ENCODE results near the gene STS. TPM values are rescaled to one million over a fixed set of nuclear protein-coding genes. Genes with fewer than 3 reads are reported as not detected.

Gene STS
- total and polyA plus RNA-seq, 2 experiments from 2014 or later, result 0.44 to 1.7 TPM

DNA sequence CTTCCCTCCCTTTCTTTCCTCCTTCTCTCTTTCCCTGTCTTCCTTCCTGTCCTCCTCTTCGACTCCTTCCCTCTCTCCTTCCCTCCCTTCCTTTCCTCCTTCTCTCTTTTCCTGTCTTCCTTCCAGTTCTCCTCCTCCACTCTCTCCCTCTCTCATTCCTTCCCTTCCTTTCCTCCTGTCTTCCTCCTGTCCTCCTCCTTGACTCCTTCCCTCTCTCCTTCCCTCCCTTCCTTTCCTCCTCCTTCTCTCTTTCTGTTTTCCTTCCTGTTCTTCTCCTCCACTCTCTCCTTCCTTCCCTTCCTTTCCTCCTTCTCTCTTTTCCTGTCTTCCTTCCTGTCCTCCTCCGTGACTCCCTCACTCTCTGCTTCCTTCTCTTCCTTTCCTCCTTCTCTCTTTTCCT, 5.7 kb downstream of the STS start:
- H3K36me3 Mint-ChIP-seq (ENCODE audit: low read depth), result no peaks in the 10 kb centered on the region
- H3K27me3 ChIP-seq (ENCODE audit: insufficient read depth), result no peaks in the 10 kb centered on the region
- H2AFZ ChIP-seq, result no peak overlapping the region
- TF ChIP-seq EZH2 (IDR thresholded peaks at IDR 0.05; ENCODE audit: low read depth, unreplicated experiment) (no peak), STAT1 (IDR thresholded peaks at IDR 0.05; ENCODE audit: unreplicated experiment) (no peak), ZNF114 (CRISPR knock-in tag; IDR thresholded peaks at IDR 0.05) (no peak), EZH2phosphoT487 (IDR thresholded peaks at IDR 0.05; ENCODE audit: unreplicated experiment) (no peak), CREB1 (CRISPR knock-in tag; IDR thresholded peaks at IDR 0.05; ENCODE audit: low read depth) (no peak), JUNB (IDR thresholded peaks at IDR 0.05; ENCODE audit: unreplicated experiment) (no peak), ZNF331 (CRISPR knock-in tag; IDR thresholded peaks at IDR 0.05; ENCODE audit: low read depth) (no peak), POLR2AphosphoS5 (IDR thresholded peaks at IDR 0.05; ENCODE audit: low read depth) (no peak), NANOG (IDR thresholded peaks at IDR 0.05; ENCODE audit: borderline replicate concordance) (no peak)
- TF ChIP-seq, protein P1, sequence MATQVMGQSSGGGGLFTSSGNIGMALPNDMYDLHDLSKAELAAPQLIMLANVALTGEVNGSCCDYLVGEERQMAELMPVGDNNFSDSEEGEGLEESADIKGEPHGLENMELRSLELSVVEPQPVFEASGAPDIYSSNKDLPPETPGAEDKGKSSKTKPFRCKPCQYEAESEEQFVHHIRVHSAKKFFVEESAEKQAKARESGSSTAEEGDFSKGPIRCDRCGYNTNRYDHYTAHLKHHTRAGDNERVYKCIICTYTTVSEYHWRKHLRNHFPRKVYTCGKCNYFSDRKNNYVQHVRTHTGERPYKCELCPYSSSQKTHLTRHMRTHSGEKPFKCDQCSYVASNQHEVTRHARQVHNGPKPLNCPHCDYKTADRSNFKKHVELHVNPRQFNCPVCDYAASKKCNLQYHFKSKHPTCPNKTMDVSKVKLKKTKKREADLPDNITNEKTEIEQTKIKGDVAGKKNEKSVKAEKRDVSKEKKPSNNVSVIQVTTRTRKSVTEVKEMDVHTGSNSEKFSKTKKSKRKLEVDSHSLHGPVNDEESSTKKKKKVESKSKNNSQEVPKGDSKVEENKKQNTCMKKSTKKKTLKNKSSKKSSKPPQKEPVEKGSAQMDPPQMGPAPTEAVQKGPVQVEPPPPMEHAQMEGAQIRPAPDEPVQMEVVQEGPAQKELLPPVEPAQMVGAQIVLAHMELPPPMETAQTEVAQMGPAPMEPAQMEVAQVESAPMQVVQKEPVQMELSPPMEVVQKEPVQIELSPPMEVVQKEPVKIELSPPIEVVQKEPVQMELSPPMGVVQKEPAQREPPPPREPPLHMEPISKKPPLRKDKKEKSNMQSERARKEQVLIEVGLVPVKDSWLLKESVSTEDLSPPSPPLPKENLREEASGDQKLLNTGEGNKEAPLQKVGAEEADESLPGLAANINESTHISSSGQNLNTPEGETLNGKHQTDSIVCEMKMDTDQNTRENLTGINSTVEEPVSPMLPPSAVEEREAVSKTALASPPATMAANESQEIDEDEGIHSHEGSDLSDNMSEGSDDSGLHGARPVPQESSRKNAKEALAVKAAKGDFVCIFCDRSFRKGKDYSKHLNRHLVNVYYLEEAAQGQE (IDR thresholded peaks at IDR 0.05; ENCODE audit: unreplicated experiment), result no peak
- TF ChIP-seq, protein P2, sequence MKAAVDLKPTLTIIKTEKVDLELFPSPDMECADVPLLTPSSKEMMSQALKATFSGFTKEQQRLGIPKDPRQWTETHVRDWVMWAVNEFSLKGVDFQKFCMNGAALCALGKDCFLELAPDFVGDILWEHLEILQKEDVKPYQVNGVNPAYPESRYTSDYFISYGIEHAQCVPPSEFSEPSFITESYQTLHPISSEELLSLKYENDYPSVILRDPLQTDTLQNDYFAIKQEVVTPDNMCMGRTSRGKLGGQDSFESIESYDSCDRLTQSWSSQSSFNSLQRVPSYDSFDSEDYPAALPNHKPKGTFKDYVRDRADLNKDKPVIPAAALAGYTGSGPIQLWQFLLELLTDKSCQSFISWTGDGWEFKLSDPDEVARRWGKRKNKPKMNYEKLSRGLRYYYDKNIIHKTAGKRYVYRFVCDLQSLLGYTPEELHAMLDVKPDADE (IDR thresholded peaks at IDR 0.05), result no peak
- TF ChIP-seq, protein P3, sequence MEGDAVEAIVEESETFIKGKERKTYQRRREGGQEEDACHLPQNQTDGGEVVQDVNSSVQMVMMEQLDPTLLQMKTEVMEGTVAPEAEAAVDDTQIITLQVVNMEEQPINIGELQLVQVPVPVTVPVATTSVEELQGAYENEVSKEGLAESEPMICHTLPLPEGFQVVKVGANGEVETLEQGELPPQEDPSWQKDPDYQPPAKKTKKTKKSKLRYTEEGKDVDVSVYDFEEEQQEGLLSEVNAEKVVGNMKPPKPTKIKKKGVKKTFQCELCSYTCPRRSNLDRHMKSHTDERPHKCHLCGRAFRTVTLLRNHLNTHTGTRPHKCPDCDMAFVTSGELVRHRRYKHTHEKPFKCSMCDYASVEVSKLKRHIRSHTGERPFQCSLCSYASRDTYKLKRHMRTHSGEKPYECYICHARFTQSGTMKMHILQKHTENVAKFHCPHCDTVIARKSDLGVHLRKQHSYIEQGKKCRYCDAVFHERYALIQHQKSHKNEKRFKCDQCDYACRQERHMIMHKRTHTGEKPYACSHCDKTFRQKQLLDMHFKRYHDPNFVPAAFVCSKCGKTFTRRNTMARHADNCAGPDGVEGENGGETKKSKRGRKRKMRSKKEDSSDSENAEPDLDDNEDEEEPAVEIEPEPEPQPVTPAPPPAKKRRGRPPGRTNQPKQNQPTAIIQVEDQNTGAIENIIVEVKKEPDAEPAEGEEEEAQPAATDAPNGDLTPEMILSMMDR (conservative IDR thresholded peaks at IDR 0.05; ENCODE audit: low read depth in 2 of 2), result no peak
- TF ChIP-seq, protein P4, sequence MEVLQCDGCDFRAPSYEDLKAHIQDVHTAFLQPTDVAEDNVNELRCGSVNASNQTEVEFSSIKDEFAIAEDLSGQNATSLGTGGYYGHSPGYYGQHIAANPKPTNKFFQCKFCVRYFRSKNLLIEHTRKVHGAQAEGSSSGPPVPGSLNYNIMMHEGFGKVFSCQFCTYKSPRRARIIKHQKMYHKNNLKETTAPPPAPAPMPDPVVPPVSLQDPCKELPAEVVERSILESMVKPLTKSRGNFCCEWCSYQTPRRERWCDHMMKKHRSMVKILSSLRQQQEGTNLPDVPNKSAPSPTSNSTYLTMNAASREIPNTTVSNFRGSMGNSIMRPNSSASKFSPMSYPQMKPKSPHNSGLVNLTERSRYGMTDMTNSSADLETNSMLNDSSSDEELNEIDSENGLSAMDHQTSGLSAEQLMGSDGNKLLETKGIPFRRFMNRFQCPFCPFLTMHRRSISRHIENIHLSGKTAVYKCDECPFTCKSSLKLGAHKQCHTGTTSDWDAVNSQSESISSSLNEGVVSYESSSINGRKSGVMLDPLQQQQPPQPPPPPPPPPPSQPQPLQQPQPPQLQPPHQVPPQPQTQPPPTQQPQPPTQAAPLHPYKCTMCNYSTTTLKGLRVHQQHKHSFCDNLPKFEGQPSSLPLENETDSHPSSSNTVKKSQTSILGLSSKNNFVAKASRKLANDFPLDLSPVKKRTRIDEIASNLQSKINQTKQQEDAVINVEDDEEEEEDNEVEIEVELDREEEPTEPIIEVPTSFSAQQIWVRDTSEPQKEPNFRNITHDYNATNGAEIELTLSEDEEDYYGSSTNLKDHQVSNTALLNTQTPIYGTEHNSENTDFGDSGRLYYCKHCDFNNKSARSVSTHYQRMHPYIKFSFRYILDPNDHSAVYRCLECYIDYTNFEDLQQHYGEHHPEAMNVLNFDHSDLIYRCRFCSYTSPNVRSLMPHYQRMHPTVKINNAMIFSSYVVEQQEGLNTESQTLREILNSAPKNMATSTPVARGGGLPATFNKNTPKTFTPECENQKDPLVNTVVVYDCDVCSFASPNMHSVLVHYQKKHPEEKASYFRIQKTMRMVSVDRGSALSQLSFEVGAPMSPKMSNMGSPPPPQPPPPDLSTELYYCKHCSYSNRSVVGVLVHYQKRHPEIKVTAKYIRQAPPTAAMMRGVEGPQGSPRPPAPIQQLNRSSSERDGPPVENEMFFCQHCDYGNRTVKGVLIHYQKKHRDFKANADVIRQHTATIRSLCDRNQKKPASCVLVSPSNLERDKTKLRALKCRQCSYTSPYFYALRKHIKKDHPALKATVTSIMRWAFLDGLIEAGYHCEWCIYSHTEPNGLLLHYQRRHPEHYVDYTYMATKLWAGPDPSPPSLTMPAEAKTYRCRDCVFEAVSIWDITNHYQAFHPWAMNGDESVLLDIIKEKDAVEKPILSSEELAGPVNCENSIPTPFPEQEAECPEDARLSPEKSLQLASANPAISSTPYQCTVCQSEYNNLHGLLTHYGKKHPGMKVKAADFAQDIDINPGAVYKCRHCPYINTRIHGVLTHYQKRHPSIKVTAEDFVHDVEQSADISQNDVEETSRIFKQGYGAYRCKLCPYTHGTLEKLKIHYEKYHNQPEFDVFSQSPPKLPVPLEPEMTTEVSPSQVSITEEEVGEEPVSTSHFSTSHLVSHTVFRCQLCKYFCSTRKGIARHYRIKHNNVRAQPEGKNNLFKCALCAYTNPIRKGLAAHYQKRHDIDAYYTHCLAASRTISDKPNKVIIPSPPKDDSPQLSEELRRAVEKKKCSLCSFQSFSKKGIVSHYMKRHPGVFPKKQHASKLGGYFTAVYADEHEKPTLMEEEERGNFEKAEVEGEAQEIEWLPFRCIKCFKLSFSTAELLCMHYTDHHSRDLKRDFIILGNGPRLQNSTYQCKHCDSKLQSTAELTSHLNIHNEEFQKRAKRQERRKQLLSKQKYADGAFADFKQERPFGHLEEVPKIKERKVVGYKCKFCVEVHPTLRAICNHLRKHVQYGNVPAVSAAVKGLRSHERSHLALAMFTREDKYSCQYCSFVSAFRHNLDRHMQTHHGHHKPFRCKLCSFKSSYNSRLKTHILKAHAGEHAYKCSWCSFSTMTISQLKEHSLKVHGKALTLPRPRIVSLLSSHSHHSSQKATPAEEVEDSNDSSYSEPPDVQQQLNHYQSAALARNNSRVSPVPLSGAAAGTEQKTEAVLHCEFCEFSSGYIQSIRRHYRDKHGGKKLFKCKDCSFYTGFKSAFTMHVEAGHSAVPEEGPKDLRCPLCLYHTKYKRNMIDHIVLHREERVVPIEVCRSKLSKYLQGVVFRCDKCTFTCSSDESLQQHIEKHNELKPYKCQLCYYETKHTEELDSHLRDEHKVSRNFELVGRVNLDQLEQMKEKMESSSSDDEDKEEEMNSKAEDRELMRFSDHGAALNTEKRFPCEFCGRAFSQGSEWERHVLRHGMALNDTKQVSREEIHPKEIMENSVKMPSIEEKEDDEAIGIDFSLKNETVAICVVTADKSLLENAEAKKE (CRISPR knock-in tag; IDR thresholded peaks at IDR 0.05), result no peak
- no peak overlapping the region for H3K4me3 ChIP-seq
- peaks cover 5% of the 10 kb centered on the region for H3K27me3 Mint-ChIP-seq (ENCODE audit: insufficient read depth, low read depth, poor library complexity)
- H3K27ac Mint-ChIP-seq, result no peak overlapping the region
- no peak overlapping the region for H3K4me2 ChIP-seq
- H3K9me2 ChIP-seq (ENCODE audit: insufficient read depth), result no peaks in the 10 kb centered on the region
- no peaks in the 10 kb centered on the region for H3K9me3 Mint-ChIP-seq
- no peaks in the 10 kb centered on the region for H3K79me2 ChIP-seq (replicated peaks; ENCODE audit: insufficient read depth)
- H4K20me1 ChIP-seq (replicated peaks; ENCODE audit: insufficient read depth), result no peaks in the 10 kb centered on the region
- H3K4me1 ChIP-seq (ENCODE audit: insufficient read depth), result 0 out of 2 replicates have a peak, but pooled peaks cover under 1% of the 10 kb centered on the region
- H3K36me3 ChIP-seq (ENCODE audit: insufficient read depth), result no peaks in the 10 kb centered on the region
- peaks cover 10% of the 10 kb centered on the region for H3K4me1 Mint-ChIP-seq
- ATAC-seq, result no peak
- H3F3A ChIP-seq (replicated peaks; ENCODE audit: low read depth), result no peaks in the 10 kb centered on the region
- DNase-seq (ENCODE audit: low spot score), result no peak
- H3K27ac ChIP-seq (ENCODE audit: low read depth), result no peak overlapping the region
- no peak overlapping the region for H3K4me3 Mint-ChIP-seq

Data from GM23338 (cell line).